ENCODE results near the gene ANOS1. TPM values are rescaled to one million over a fixed set of nuclear protein-coding genes. Genes with fewer than 3 reads are reported as not detected.

ANOS1 gene
- total RNA-seq, 2 experiments from 2014 or later, result 0.03 TPM; not detected in 1

DNA sequence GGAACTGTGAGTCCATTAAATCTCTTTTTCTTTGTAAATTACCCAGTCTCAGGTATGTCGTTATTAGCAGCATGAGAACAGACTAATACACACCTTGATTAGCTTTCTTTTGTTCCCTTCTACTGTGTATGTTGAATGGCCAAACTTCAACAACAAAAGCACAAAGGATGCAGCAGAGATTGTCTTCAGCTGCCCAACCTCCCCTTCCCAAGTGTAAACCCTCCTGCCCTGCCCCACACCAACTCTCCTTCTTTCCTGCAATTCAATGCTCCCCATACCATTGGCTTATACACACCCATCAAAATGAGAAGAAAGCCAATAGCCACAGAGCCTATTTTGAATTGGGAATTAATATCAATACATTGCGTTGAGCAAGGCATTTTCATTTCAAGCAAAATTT is 27.8 kb downstream of the ANOS1 start:
- ChIA-PET CTCF (no interaction called here), POLR2A (no interaction called here)
- no peak for DNase-seq
- Mint-ChIP-seq H3K27ac (no peak overlapping the region), H3K27me3 (ENCODE audit: low read depth) (no peaks in the 10 kb centered on the region), H3K36me3 (ENCODE audit: low read depth) (no peaks in the 10 kb centered on the region), H3K9me3 (ENCODE audit: insufficient read depth) (no peaks in the 10 kb centered on the region), H3K4me3 (no peak overlapping the region), H3K4me1 (ENCODE audit: low read depth) (no peaks in the 10 kb centered on the region)
- no peak for ATAC-seq

- no peak for ATAC-seq
- Mint-ChIP-seq H3K4me1 (ENCODE audit: low read depth) (no peaks in the 10 kb centered on the region), H3K4me3 (no peak overlapping the region)
Measured at GRCh38 chrX:8692871-8693270, 39.1 kb downstream of the ANOS1 start.

GRCh38 chrX:8689473-8689872 is 42.5 kb downstream of the ANOS1 start:
- H3K9me3 Mint-ChIP-seq (ENCODE audit: insufficient read depth), result no peaks in the 10 kb centered on the region
- no peak overlapping the region for H3K27ac Mint-ChIP-seq
- no peak overlapping the region for H3K4me3 Mint-ChIP-seq
- no peaks in the 10 kb centered on the region for H3K4me1 Mint-ChIP-seq (ENCODE audit: low read depth)
- DNase-seq, result no peak
- ChIA-PET POLR2A (no interaction called here), CTCF (no interaction called here)
- ATAC-seq, result no peak
- H3K36me3 Mint-ChIP-seq (ENCODE audit: low read depth), result no peaks in the 10 kb centered on the region
- H3K27me3 Mint-ChIP-seq (ENCODE audit: low read depth), result no peaks in the 10 kb centered on the region

More at GRCh38 chrX:8692871-8693270, 39.1 kb downstream of the ANOS1 start:
- ChIA-PET POLR2A (no interaction called here), CTCF (no interaction called here)
- no peaks in the 10 kb centered on the region for H3K36me3 Mint-ChIP-seq (ENCODE audit: low read depth)
- H3K9me3 Mint-ChIP-seq (ENCODE audit: insufficient read depth), result no peaks in the 10 kb centered on the region
- no peak for DNase-seq
- no peaks in the 10 kb centered on the region for H3K27me3 Mint-ChIP-seq (ENCODE audit: low read depth)
- H3K27ac Mint-ChIP-seq, result no peak overlapping the region

DNA sequence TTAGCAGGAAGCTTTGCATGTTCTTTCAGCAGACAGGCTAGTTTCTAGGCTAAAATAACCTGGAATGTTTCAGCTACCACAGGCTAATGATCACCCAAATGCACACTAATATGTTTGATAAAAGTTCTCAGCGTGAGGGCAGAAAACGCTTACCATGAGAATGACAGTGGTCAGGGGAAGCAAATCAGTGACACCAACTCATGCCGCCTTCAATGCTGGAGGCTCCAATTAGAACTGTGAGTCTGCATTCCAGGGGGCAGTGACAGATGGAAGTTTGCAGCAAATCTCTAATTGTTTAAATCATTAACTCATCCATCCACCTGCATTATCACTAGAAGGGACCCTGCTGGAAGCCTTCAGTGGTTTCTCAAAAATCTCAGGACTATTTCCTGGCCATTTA is 43.2 kb downstream of the ANOS1 start:
- Mint-ChIP-seq H3K36me3 (ENCODE audit: low read depth) (no peaks in the 10 kb centered on the region), H3K27me3 (ENCODE audit: low read depth) (no peaks in the 10 kb centered on the region), H3K4me3 (no peak overlapping the region), H3K9me3 (ENCODE audit: insufficient read depth) (no peaks in the 10 kb centered on the region), H3K4me1 (ENCODE audit: low read depth) (no peaks in the 10 kb centered on the region), H3K27ac (no peak overlapping the region)
- no peak for DNase-seq
- no peak for ATAC-seq
- ChIA-PET CTCF (no interaction called here), POLR2A (no interaction called here)

DNA sequence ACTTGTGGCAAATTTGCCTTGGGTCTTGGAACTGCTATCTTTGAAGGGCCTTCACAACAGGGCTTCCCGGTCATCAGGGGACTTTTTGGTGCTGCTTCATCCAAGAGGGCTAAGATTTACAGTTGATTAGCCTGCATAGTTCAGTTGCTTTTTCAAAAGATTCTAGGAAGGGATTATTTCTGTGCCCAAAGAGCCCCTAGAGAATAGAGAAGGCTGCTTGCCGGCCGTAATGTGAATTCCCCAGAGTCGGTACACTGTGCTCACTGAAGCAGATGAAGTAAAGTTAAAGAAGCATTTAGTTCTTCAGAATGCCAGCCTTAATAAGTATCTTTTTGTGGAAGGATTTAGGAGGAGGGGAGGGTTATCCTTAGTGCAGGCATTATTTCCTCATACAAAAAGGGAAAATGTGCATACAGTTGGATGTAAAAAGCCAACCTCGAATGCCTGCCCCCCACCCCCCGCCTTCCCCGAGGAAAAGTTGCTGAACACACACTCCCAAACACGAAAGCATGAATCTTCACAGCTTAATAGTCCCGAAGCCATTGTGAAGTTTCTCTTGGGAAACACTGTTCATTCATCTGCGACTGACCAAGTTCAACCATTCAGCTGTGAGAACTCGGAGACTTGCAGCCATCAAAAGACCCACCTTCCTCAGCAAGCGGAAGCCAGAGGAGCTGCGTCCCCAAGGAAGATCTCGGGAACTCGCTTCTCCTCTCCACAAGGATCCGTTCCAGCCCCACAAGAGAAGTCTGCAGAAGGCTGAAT is 47.6 kb downstream of the ANOS1 start:
- H3K4me1 Mint-ChIP-seq (ENCODE audit: low read depth), result no peaks in the 10 kb centered on the region
- no peaks in the 10 kb centered on the region for H3K27me3 Mint-ChIP-seq (ENCODE audit: low read depth)
- no peaks in the 10 kb centered on the region for H3K36me3 Mint-ChIP-seq (ENCODE audit: low read depth)
- ChIA-PET CTCF (no interaction called here), POLR2A (no interaction called here)
- H3K27ac Mint-ChIP-seq, result no peak overlapping the region
- ATAC-seq (no peak), DNase-seq (no peak)
- H3K9me3 Mint-ChIP-seq (ENCODE audit: insufficient read depth), result no peaks in the 10 kb centered on the region
- no peak overlapping the region for H3K4me3 Mint-ChIP-seq

DNA sequence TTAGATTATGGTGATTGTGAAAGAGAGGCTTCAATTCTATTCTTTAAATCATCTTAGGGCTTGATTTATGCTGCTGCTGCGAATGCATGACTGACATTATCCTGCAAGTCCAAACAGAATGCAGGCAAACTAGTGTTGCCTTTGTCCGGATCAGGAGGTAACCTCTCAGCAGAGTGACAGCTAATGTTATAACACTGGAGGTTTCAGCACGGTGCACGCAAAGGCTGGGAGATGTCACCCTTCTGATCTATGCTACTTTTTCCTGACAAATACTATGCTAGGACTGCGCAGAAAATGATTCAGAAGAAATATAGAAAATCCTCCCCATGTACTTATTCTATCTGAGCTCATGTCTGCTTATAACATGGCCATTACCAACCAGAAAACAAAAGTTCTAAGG is 48.2 kb downstream of the ANOS1 start:
- ChIA-PET POLR2A (no interaction called here), CTCF (no interaction called here)
- Mint-ChIP-seq H3K4me1 (ENCODE audit: low read depth) (no peaks in the 10 kb centered on the region), H3K27me3 (ENCODE audit: low read depth) (no peaks in the 10 kb centered on the region), H3K4me3 (no peak overlapping the region), H3K36me3 (ENCODE audit: low read depth) (no peaks in the 10 kb centered on the region), H3K27ac (no peak overlapping the region), H3K9me3 (ENCODE audit: insufficient read depth) (no peaks in the 10 kb centered on the region)
- ATAC-seq (no peak), DNase-seq (no peak)

DNA sequence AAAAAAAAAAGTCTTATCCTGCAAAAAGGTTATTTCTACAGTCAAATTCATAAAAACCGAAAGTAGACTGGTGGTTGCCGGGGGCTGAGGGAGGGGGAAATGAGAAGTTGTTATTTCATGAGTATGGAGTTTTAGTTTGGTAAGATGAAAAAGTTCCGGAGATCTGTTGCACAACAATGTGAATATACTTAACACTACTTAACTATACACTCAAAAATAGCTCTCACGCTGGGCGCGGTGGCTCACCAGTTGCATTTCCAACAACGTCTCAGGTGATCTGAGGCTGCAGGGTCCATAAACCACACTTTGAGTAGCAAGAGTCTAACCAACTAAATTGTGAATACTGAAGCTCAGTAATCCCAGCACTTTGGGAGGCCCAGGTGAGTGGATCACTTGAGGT is 52.4 kb downstream of the ANOS1 start:
- ATAC-seq (no peak), DNase-seq (no peak)
- Mint-ChIP-seq H3K9me3 (ENCODE audit: insufficient read depth) (no peaks in the 10 kb centered on the region), H3K27ac (no peak overlapping the region), H3K4me1 (ENCODE audit: low read depth) (no peaks in the 10 kb centered on the region), H3K27me3 (ENCODE audit: low read depth) (no peaks in the 10 kb centered on the region), H3K4me3 (no peak overlapping the region), H3K36me3 (ENCODE audit: low read depth) (no peaks in the 10 kb centered on the region)
- CTCF ChIA-PET, result no interaction called here
- POLR2A ChIA-PET, result no interaction called here

GRCh38 chrX:8675006-8675630 is 56.8 kb downstream of the ANOS1 start:
- Mint-ChIP-seq H3K36me3 (ENCODE audit: low read depth) (no peaks in the 10 kb centered on the region), H3K27me3 (ENCODE audit: low read depth) (no peaks in the 10 kb centered on the region), H3K4me3 (no peak overlapping the region), H3K9me3 (ENCODE audit: insufficient read depth) (no peaks in the 10 kb centered on the region), H3K27ac (no peak overlapping the region), H3K4me1 (ENCODE audit: low read depth) (no peaks in the 10 kb centered on the region)
- ChIA-PET POLR2A (no interaction called here), CTCF (no interaction called here)
- DNase-seq (no peak), ATAC-seq (no peak)

DNA sequence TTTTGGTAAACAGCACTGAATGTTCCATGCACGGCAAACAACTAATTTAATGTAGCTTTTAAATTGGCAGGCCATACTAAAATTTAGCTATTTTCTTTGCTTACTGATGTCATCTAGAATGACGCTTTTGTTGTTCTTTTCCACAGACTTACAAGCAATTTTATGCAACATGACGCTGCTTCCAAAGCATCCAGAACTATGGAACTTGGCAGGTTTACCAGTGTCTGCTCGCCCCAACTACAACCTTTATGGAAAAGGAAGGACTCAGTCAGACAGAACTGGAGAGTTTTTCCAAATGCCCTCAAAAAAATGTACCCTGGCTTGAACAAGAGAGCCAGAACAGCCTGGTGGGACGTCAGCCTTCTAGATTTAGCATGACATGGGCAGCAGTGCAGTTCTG is 58.7 kb downstream of the ANOS1 start:
- H3K4me1 Mint-ChIP-seq (ENCODE audit: low read depth), result no peaks in the 10 kb centered on the region

DNA sequence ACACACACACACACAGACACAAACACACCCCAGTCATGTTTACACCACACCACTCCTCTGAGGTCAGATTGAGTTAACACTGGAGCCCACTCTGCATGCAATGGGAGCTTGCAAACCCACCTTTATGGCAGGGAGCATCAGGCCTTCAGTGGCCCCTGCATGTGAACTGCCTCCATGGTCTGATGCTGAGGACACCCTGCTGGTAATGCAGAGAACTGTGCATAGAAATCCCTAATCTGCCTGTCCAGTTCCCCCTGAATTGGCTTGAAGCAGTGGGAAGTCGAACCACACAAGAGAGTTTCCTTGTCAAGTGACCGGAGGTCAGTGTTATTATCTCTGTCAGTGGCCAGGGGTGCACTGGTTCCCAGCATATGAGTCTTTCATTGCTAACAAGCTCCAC is 59.8 kb downstream of the ANOS1 start:
- H3K4me3 Mint-ChIP-seq, result no peak overlapping the region
- ATAC-seq (no peak), DNase-seq (no peak)
- no peaks in the 10 kb centered on the region for H3K4me1 Mint-ChIP-seq (ENCODE audit: low read depth)
- H3K9me3 Mint-ChIP-seq (ENCODE audit: insufficient read depth), result no peaks in the 10 kb centered on the region
- ChIA-PET POLR2A (no interaction called here), CTCF (no interaction called here)
- no peaks in the 10 kb centered on the region for H3K27me3 Mint-ChIP-seq (ENCODE audit: low read depth)
- H3K36me3 Mint-ChIP-seq (ENCODE audit: low read depth), result no peaks in the 10 kb centered on the region
- no peak overlapping the region for H3K27ac Mint-ChIP-seq

More for the DNA sequence above, 58.7 kb downstream of the ANOS1 start:
- no peak for ATAC-seq
- DNase-seq, result no peak
- H3K9me3 Mint-ChIP-seq (ENCODE audit: insufficient read depth), result no peaks in the 10 kb centered on the region
- ChIA-PET POLR2A (no interaction called here), CTCF (no interaction called here)
- H3K36me3 Mint-ChIP-seq (ENCODE audit: low read depth), result no peaks in the 10 kb centered on the region
- no peaks in the 10 kb centered on the region for H3K27me3 Mint-ChIP-seq (ENCODE audit: low read depth)
- no peak overlapping the region for H3K27ac Mint-ChIP-seq
- H3K4me3 Mint-ChIP-seq, result no peak overlapping the region

DNA sequence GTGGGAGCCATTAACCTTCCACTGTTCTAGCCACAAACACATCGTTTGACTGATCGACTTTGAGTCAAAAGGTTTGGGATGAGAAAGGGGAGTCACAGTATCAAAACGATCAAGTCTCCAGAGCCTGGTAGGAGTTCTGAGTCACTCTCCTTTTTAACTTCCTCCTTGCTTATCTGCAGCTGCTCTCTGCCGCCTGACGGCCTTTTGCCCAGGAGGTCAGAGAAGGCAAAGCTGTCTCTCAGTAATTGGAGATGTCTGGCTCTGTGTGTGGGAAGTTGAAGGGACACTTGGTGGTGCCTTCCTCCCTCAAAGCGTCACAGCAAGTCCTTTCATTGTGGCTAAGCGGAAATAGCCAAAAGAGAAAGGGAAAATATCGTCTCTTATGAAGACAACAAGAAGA is 63.1 kb downstream of the ANOS1 start:
- no peaks in the 10 kb centered on the region for H3K36me3 Mint-ChIP-seq (ENCODE audit: low read depth)
- H3K9me3 Mint-ChIP-seq (ENCODE audit: insufficient read depth), result no peaks in the 10 kb centered on the region
- POLR2A ChIA-PET, result no interaction called here

DNA sequence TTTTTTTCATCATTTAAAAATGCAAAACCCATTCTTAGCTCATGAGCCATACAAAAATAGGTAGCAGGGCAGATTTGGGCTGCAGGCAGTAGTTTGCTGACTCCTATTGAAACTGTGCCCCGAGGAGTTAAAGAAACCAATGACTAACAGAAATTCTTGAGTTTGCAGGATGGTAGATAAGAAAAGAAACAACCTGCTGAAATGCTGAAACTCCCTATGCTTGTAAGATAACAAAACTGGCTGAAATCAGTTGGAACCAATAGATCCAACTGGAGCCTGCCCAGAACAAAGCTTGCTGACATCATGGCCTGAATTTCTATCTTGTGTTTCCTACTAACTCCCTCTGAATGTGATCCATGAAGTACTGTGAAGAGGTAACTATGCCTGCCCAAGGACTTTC is 68.6 kb downstream of the ANOS1 start:
- no peaks in the 10 kb centered on the region for H3K4me1 Mint-ChIP-seq (ENCODE audit: low read depth)
- ATAC-seq (no peak), DNase-seq (no peak)
- no peaks in the 10 kb centered on the region for H3K27me3 Mint-ChIP-seq (ENCODE audit: low read depth)
- no peak overlapping the region for H3K4me3 Mint-ChIP-seq
- ChIA-PET POLR2A (no interaction called here), CTCF (no interaction called here)
- no peaks in the 10 kb centered on the region for H3K36me3 Mint-ChIP-seq (ENCODE audit: low read depth)
- H3K27ac Mint-ChIP-seq, result no peak overlapping the region
- H3K9me3 Mint-ChIP-seq (ENCODE audit: insufficient read depth), result no peaks in the 10 kb centered on the region

More for the DNA sequence above, 63.1 kb downstream of the ANOS1 start:
- no peak overlapping the region for H3K27ac Mint-ChIP-seq
- no peak overlapping the region for H3K4me3 Mint-ChIP-seq
- no peak for ATAC-seq
- no peaks in the 10 kb centered on the region for H3K27me3 Mint-ChIP-seq (ENCODE audit: low read depth)
- H3K4me1 Mint-ChIP-seq (ENCODE audit: low read depth), result no peaks in the 10 kb centered on the region
- CTCF ChIA-PET, result no interaction called here
- no peak for DNase-seq

DNA sequence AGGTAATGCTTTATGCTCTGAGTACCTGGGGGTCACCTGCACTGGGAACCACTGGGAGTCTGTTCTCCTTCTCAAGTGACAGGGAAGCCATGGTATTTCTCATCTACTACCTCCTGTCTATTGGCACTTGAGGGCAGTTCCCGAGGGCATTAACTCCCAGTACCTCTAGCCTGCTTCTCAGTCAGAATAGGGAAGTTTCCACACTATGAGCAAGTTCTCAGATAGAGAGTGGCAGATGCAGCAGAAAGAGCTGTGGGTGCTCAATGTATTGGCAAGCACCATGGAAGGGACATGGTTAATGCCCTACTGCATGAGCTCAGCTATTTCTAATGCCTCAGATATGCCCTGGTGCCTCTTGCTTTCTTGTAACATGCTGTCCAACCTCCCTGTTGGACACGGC is 74.1 kb downstream of the ANOS1 start:
- ChIA-PET POLR2A (no interaction called here), CTCF (no interaction called here)
- Mint-ChIP-seq H3K36me3 (ENCODE audit: low read depth) (no peaks in the 10 kb centered on the region), H3K4me1 (ENCODE audit: low read depth) (no peaks in the 10 kb centered on the region), H3K27ac (no peak overlapping the region), H3K4me3 (no peak overlapping the region), H3K9me3 (ENCODE audit: insufficient read depth) (no peaks in the 10 kb centered on the region), H3K27me3 (ENCODE audit: low read depth) (no peaks in the 10 kb centered on the region)
- no peak for DNase-seq
- no peak for ATAC-seq

Measured in activated CD8-positive, alpha-beta T cell treated with anti-CD3 and anti-CD28 coated beads, Interleukin-2, amount 10 ng/mL, durations not matched to agents 7 days and 5 days (primary cell).